DND-41 (cell line): ENCODE results near the gene FAM228B.

Experiments used
- ATAC-seq: fragments of 200-7000 bp; cut with Tn5 transposase; 3 replicates; pipeline ENCODE4 v1.9.1; 2021; ENCODE audit warnings: low read depth; ENCODE audit not compliant: insufficient read depth
- DNase-seq: peaks from one replicate; pipeline ENCODE4 v3.0.0-alpha.2; 2020
- H2AFZ ChIP-seq: 2 replicates; pipeline ENCODE4 v1.6.0; 2012; ENCODE audit warnings: low read depth, low read length
- H3K27ac ChIP-seq: 2 replicates; pipeline ENCODE4 v1.5.1; 2012; ENCODE audit warnings: low read length, inconsistent platforms
- H3K27me3 ChIP-seq: fragments of 200-600 bp; sonication (generic); 2 replicates; pipeline ENCODE4 v1.6.0; 2012; ENCODE audit warnings: low read length, mild to moderate bottlenecking, inconsistent platforms; ENCODE audit not compliant: insufficient read depth, poor library complexity
- H3K36me3 ChIP-seq: 2 replicates; pipeline ENCODE4 v1.5.1; 2012; ENCODE audit warnings: low read length, inconsistent platforms; ENCODE audit not compliant: insufficient read depth
- H3K4me1 ChIP-seq: 2 replicates; pipeline ENCODE4 v1.5.1; 2012; ENCODE audit warnings: mild to moderate bottlenecking, low read length; ENCODE audit not compliant: insufficient read depth
- H3K4me2 ChIP-seq: 2 replicates; pipeline ENCODE4 v1.6.0; 2012; ENCODE audit warnings: mild to moderate bottlenecking, moderate library complexity, low read length, inconsistent platforms; ENCODE audit not compliant: insufficient read depth
- H3K4me3 ChIP-seq, 2 experiments: fragments of 200-600 bp in 1 of 2; shearing (Covaris generic) in 1 of 2; 2 replicates each; pipeline ENCODE4 v1.5.1; 2012 to 2016; ENCODE audit warnings: inconsistent platforms in 2 of 2, low read length in 2 of 2, mild to moderate bottlenecking in 2 of 2, low read depth in 1 of 2, moderate library complexity in 1 of 2
- H3K79me2 ChIP-seq: 2 replicates; pipeline ENCODE4 v1.6.0; 2012; ENCODE audit warnings: low read length, inconsistent platforms; ENCODE audit not compliant: insufficient read depth
- H3K9ac ChIP-seq: 2 replicates; pipeline ENCODE4 v1.6.0; 2012; ENCODE audit warnings: low read depth, mild to moderate bottlenecking, inconsistent platforms, low read length, moderate library complexity
- H3K9me3 ChIP-seq: 2 replicates; pipeline ENCODE4 v1.5.1; 2012; ENCODE audit warnings: low read length, moderate library complexity, mild to moderate bottlenecking, inconsistent platforms; ENCODE audit not compliant: insufficient read depth, severe bottlenecking
- H4K20me1 ChIP-seq: 2 replicates; pipeline ENCODE4 v1.6.0; 2012; ENCODE audit warnings: low read length; ENCODE audit not compliant: insufficient read depth
- EZH2 ChIP-seq: IDR thresholded peaks from 3 replicates; pipeline ENCODE4 v1.6.1; 2012; ENCODE audit warnings: borderline replicate concordance, low read depth, mild to moderate bottlenecking, moderate library complexity, low read length, inconsistent platforms; ENCODE audit not compliant: severe bottlenecking
- TF ChIP-seq, protein P1 (sequence below): IDR thresholded peaks from 2 replicates; pipeline ENCODE4 v1.5.1; 2012; ENCODE audit warnings: borderline replicate concordance, low read length, moderate library complexity, mild to moderate bottlenecking; ENCODE audit not compliant: poor library complexity, severe bottlenecking; ENCODE audit errors: extremely low read depth

Gene FAM228B

GRCh38 chr2:24077879-24078278 is 45.4 kb upstream of the FAM228B start:
- H3K27ac ChIP-seq = no peak overlapping the region
- ATAC-seq = no peak

DNA sequence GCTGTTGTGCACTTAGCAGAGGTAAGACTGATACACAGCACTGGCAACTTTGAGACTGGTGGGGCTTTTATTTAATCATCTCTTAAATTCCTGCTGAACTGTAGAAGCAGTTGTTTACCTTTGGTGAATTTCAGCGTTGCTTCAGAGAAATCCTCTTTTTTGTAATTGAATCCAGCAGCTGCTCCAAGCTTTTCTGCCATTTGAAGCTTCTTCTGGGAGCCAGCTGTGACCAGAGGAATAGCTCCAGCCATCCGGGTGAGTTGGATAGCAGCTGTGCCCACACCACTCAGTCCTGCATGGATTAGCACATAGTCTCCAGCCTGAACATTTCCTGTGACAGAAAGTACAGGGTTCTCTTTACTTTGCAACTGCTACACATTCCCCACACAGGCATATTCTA is 42.6 kb upstream of the FAM228B start:
- TF ChIP-seq, protein P1, sequence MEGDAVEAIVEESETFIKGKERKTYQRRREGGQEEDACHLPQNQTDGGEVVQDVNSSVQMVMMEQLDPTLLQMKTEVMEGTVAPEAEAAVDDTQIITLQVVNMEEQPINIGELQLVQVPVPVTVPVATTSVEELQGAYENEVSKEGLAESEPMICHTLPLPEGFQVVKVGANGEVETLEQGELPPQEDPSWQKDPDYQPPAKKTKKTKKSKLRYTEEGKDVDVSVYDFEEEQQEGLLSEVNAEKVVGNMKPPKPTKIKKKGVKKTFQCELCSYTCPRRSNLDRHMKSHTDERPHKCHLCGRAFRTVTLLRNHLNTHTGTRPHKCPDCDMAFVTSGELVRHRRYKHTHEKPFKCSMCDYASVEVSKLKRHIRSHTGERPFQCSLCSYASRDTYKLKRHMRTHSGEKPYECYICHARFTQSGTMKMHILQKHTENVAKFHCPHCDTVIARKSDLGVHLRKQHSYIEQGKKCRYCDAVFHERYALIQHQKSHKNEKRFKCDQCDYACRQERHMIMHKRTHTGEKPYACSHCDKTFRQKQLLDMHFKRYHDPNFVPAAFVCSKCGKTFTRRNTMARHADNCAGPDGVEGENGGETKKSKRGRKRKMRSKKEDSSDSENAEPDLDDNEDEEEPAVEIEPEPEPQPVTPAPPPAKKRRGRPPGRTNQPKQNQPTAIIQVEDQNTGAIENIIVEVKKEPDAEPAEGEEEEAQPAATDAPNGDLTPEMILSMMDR = no peak
- no peak for TF ChIP-seq EZH2
- no peaks in the 10 kb centered on the region for H3K36me3 ChIP-seq
- H3K4me2 ChIP-seq = no peak overlapping the region
- DNase-seq (no peak), ATAC-seq (no peak)
- H3K9me3 ChIP-seq = no peaks in the 10 kb centered on the region
- H2AFZ ChIP-seq = no peak overlapping the region
- H3K4me3 ChIP-seq = no peak overlapping the region
- H3K27me3 ChIP-seq = no peaks in the 10 kb centered on the region
- H3K27ac ChIP-seq = no peak overlapping the region
- H3K9ac ChIP-seq = no peak overlapping the region
- H3K4me1 ChIP-seq = peaks cover 32% of the 10 kb centered on the region
- H4K20me1 ChIP-seq = no peaks in the 10 kb centered on the region
- H3K79me2 ChIP-seq = peaks cover 5% of the 10 kb centered on the region

More at GRCh38 chr2:24077879-24078278, 45.4 kb upstream of the FAM228B start:
- Histone ChIP-seq H3K4me3 (peak overlapping the region in 1 of 2 experiments; percentile 96; a peak in 2 of 4 replicates), H3K4me2 (peak overlapping the region; percentile 78), H2AFZ (peak overlapping the region; percentile 98; the same call in 1 of the 2 replicates), H3K79me2 (peaks cover 33% of the 10 kb centered on the region), H4K20me1 (peaks cover 3% of the 10 kb centered on the region; the same call in 1 of the 2 replicates), H3K4me1 (peaks cover 38% of the 10 kb centered on the region), H3K27me3 (no peaks in the 10 kb centered on the region), H3K9ac (peak overlapping the region; percentile 81; the same call in 1 of the 2 replicates), H3K9me3 (no peaks in the 10 kb centered on the region), H3K36me3 (peaks cover 16% of the 10 kb centered on the region)
- no peak for TF ChIP-seq EZH2
- no peak for DNase-seq

DNA sequence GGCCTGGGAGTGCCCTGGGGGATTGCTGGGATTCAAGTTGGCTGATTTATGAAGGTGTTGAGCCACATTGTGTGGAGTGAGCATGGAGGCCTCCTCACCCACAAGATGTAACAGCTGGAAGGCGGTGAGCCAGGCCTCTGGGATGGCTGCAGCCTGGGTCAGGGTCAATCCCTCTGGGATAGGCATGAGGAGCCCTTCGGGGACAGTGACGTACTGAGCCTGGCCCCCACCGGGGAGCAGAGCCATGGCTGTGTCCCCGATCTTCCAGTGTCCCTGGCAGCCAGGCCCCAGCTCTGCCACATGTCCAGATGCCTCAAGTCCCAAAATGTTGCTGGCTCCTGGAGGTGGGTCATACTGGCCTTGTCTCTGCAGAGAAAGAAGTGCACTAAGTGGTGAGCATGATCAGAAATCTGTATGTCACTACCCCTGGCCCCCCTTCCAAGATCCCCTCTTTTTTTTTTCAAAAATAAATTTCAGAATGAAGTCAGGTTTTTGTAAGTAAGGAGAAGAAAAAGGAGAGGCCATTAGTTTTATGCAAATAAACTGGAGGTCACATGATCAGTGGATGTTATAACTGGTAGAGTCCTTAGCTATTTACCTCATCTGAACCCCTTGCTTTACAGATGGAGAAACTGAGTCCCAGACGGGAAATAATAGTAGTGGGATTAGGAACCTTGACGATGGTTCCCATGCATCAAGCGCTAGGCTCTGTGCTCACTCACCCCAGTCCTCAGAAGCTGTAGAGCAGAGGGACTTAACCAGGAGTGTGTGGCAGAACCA is 40.3 kb upstream of the FAM228B start:
- no peaks in the 10 kb centered on the region for H3K79me2 ChIP-seq
- no peaks in the 10 kb centered on the region for H4K20me1 ChIP-seq
- H3K27me3 ChIP-seq = no peaks in the 10 kb centered on the region
- no peaks in the 10 kb centered on the region for H3K36me3 ChIP-seq
- no peak overlapping the region for H3K4me3 ChIP-seq
- no peak overlapping the region for H2AFZ ChIP-seq
- TF ChIP-seq, protein P1 = no peak
- TF ChIP-seq EZH2 = no peak
- no peaks in the 10 kb centered on the region for H3K9me3 ChIP-seq
- DNase-seq (no peak), ATAC-seq (no peak)
- peak overlapping the region; percentile 99; the same call in 1 of the 2 replicates for H3K4me2 ChIP-seq
- H3K4me1 ChIP-seq = peaks cover 18% of the 10 kb centered on the region
- no peak overlapping the region for H3K27ac ChIP-seq
- no peak overlapping the region for H3K9ac ChIP-seq
